Stimulated activated CD8-positive, alpha-beta memory T cell treated with anti-CD3 and anti-CD28 coated beads, Interleukin-12 subunit alpha, Interleukin-12 subunit beta, amount 100 ng/mL, for 4 hours (primary cell): ENCODE results near the gene COX7A2L.
"Not testable (repeated sequence)": the region's sequence is repeated elsewhere in the genome, so short reads cannot be mapped to it uniquely, and the experiment has no call there.

Experiments
- DNase-seq: peaks from one replicate; pipeline ENCODE4 v3.0.0-alpha.2; 2020; ENCODE audit warnings: low read depth

COX7A2L gene

DNA sequence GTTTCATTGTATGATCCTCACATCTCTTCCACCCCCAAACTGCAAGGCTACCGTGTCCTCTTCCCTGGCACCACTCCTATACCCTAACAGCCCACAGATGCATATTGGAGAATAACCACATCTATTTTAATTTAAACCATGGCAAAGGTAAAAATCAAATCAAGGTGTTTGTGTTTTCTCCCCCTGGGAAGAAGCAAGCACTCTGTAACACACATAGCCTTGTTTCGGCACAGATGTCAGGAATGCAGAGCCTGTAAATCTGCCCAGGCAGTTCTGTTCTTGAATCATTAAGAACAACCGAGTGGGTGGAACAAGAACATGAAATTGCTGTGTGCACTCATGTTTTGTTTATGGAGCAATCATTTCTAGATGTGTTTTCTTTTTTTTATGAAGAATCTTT lies 6.8 kb upstream of the COX7A2L start:
- DNase-seq, result no peak

DNA sequence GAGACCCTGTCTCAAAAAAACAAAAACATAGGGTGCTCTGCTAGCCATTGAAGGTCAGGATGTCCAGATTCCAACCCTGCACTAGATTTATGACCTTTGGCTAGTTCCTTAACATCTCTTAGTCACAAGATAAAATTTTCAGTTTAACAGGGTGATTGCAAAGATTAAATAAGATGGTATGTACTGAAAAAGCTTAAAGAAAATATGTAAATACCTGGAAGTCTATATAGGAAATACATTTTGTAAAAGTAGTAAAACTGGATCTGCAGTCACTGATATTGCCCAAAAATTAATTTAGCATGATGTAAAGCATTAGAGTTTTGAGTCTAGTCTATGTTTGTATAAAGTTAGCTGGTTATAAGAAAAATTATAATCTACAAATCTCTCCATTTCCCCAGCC lies 5.4 kb upstream of the COX7A2L start:
- no peak for DNase-seq

DNA sequence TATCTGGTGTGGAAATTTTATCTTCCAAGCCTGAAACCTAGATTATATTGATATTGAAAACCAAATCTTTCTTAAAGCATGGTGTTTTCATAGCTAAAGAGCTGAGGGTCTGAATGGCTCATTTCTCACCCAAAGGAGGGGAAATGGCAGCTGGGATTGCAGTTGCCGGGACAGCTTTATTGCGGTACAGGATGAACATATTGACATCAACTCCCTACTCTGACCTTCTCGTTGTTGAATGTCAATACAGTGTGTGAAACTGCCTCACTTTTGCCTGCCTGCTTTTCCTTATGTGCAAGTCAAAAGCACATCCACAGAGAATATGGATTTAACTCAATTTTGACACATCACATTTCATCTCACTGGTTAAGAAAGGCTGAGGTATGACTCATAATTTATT lies 3.6 kb upstream of the COX7A2L start:
- no peak for DNase-seq

DNA sequence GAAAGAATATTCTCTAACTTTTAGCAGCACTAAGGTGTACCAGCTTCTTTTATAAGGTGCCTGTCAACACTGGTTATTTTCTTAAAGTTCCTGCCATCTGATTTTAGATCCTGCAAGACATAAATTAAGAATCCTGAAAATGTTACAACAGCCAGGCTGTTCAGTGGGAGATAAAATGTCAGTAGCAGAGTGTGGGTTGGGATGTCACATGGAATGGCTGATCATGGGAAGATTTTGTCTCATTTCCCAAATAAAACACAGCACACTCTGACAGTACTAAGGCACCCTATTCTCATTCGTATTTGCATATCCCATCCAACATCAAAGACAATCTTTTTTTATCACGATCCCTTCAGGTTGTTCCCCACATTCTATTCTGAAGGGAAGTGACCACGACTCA lies 2.4 kb upstream of the COX7A2L start:
- no peak for DNase-seq

DNA sequence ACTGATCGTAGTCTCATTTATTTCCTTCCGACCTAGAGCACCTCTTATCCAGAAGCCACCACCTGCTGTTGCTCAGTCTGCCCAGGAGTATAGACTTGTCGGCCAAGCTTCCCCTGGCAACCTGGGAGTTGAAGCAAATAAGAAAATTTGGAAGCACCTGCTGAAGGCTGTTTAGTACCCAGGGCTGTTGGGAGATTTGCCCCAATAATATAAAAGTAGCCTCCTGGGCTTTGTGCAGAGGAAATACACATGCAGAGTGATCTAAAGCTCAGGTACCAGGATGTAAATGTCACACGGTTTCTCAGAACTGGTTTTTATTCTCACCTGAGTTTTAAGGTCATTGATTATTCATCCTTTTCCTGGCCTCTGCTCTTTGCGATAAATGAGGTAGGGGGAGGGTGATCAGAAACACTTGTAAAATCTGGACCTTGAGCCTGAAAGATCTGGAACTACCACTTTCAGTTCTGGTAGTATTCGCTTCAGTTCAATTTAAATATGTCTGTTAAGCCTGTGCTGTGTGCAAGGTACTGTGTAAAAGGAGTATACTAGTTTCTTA lies 789 bp upstream of the COX7A2L start:
- DNase-seq, result no peak

DNA sequence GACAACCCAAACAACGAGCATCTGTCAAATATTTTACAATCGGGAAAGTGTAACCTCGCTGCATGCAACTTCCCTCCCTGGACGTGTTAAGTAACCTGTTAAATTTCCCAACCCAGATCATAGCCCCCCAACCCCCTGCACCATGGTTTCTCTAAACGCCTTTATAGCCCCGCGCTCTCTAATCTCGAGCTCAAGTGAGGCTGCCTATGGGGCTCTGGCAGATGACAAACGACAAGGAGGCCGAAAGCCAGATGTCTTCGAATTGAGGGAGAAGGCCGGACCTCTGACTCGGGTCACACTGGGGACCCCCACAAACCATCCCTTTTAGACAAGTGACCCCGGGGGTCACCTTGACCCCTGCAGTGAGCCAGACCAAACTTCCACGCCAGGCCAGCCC lies 526 bp downstream of the COX7A2L start:
- DNase-seq, result no peak

DNA sequence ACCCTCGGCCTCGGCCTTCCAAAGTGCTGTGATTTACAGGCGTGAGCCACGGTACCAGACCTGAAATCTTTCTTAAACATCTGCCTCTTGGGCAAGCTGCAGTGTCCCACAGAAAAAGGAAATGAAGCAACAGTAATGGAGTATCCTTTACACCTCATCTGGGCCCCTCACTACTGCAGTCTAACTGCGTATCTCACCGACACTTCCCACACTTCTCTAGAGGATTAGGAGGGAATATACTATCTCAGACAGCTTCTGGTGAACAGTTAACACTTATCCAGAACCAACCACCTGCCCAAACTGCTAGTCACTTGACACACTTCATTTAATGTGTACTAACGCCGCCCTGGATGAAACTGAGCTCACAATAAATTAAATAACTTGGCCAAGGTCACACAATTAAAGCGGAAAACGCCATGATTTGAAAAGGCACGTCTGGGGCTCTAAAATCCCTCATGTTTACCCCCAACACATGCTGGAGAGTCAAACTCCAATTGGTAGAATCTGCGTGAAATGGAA lies 993 bp downstream of the COX7A2L start:
- no peak for DNase-seq

DNA sequence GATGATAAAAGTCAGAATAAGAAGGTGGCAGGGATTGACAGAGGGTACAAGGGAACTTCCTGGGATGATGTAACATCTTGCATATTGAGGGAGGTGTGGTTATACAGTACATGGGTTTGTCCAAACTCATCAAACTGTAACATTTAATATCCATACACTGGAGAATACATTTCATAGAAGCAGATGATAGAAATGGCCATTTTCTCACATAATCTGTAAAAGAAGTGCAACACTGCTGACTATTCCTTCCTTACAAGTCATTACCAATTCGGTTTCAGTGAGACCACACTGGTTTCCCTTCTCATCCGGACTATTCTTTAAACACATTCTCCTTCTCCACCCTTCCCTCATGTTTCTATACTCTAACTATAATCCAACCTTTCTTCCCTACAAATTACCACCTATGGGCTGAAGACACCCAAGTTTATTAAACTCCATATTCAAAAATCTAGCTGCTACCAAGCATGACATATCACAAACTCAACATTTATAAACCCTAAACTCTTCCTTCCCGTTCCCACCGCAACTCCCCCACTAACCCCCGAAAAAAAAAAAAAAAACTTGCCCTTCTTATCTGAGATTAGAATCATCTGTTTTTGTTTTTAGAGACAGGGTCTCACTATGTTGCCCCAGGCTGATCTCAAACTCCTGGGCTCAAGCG lies 1.6 kb downstream of the COX7A2L start:
- no peak for DNase-seq

DNA sequence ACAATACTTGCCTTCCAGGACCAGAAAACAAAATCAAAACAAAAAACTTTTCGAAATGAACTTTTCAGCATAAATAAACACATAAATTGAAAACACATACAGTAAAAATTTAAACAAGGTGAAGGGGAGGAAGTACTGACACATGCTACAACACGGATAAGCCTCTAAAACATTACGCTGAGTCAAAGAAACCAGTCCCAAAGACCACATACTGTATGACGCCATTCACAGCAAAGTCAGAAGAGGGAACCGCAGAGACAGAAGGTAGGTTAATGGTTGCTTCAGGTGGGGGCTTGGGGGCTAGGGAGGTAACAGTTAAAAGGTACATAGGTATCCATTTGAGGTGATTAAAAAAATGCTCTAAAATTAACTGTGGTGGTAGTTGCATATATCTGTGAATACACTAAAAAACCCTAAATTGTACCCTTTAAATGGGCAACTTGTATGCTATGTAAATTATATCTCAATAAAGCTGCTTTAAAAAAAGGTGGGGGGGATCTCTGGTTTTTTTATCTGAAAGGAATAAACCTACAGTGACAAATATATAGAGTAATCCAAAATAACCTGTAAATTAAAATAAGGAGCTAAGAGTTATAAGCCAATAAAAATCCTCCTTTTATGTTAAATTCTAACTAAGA lies 7.1 kb downstream of the COX7A2L start:
- no peak for DNase-seq

DNA sequence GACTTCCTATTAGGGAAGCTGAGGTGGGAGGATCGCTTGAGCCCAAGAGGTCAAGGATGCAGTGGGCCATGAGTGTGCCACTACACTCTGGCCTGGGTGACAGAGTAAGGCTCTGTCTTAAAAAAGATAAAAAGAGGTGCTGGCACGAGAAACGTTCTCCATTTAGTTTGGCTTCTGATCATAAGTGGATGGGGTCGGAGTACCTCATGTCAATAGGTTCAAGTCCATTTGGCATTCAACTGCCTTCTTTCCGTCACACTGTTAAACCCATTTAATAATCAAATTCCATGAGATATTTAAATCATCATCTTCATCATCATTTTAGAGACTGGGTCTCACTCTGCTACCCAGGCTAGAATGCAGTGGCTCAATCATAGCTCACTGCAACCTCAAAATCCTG lies 9.2 kb downstream of the COX7A2L start:
- no peak for DNase-seq

DNA sequence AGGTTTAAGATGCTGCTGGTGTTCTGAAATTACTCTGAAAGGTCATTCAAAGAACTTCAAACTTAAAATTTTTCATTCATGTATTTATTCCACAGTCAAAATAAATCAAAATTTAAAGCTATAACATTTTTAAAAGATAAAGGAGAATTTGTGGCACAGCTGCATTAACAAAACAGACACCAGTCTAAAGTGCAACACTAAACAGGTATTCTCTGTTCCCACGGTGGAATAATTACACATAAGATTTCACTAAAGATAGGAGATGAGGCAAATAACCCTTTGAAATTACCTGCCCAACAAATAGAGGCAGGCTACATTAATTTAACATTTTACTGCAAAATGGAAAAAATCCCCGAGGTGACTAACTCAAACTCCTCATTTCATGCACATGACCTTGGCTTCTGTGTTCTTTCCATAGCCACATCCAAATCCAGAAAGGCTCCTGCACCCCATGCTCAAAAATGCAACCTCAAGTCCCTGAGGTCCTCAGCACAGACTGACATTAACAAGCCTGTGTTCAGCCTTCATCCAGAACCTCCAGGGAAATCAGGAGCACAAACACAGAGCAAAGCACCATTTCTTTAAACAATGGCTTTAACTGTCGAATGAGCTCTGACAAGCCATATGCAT lies 10.5 kb downstream of the COX7A2L start:
- DNase-seq, result no peak

DNA sequence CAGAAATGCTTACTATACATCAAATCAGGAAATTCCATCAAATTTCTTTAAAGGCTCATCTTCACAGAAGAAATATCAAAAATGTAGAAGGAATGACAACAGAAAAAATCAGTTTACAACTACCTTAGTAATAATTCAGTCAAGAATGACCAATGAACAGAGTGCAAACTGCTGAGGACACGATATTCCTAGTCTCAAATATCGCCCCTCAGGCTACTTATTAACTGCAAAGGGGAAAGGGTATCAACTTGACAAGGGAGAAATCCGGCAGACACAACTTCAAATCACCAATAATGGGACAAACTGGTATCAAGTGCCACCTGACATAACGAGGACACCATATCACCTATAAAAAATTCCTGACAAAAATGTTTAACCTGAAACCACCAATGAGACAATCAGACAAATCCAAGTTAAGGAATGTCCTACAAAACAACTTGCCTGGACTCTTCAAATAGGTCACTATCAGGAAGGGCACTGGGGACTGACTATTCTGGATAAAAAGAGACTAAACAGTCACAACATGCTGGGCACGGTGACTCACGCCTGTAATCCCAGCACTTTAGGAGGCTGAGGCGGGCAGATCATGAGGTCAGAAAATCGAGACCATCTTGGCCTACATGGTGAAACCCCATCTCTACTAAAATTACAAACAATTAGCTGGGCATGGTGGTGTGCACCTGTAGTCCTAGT lies 12.8 kb downstream of the COX7A2L start:
- no peak for DNase-seq

DNA sequence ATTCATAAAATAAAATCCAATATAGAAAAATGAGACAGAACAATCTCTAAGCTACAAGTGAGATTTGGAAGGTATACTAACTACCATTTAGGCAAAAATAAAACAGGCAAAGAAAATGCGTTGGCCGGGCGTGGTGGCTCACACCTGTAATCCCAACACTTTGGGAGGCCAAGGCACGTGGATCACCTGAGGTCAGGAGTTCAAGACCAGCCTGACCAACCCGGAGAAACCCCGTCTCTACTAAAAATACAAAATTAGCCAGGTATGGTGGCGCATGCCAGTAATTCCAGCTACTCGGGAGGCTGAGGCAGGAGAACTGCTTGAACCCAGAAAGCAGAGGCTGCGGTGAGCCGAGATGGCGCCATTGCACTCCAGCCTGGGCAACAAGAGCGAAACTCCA lies 13.5 kb downstream of the COX7A2L start:
- DNase-seq, result not testable (repeated sequence)

DNA sequence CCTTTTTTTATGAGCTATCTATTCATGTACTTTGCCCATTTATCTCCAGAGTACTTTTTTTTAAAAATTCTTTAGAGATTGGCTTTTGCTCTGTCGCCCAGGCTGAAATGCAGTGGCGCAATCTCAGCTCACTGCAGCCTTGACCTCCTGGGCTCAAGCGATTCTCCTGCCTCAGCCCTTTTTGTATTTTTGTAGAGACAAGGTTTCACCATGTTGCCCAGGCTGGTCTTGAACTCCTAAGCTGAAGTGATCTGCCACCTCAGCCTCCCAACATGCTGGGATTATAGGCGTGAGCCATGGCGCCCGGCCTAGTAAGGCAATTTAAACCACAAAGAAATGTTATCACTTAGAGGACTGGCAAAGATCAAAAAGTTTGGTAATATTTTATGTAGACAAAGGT lies 14.2 kb downstream of the COX7A2L start:
- not testable (repeated sequence) for DNase-seq

DNA sequence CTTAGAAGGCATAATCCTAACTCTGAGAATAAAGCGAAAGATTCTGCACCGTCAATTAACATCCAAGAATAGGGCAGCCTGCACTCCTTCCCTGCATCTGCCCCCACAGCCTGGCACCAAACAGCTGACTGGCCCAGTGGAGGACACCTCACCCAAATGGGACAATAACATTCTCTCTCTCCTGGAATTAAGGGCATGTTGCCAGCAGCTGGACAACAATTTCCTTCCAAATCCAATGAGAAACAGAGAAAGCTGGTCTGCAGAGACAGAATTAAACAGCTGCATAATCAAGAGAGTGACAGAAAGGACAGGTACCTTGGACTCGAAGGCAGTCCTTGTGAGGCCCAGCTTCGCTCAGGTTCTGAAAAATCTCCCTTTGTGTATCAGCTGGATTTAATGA lies 15.0 kb downstream of the COX7A2L start:
- DNase-seq, result no peak

DNA sequence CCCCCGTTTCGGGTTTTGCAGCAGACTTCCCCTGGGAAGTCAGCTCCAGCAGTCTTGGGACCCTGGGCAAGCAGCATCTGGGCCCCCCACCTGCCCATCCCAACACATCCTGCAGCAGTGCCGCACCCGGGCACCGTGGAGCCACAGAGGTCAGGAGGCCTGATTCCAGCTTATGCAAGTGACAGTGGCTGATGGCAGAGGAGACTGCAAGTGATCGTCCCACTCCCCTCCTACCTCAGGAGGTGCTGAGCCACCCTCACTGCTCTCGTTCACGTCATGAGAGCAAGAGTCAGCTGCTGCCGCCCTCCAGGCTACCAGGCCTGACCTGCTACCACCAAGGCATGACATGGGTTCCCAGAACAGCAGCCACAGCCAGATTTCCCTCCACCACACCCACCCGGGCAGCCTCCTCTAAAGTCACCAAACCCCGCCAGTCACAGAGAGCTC lies 18.2 kb downstream of the COX7A2L start:
- no peak for DNase-seq

DNA sequence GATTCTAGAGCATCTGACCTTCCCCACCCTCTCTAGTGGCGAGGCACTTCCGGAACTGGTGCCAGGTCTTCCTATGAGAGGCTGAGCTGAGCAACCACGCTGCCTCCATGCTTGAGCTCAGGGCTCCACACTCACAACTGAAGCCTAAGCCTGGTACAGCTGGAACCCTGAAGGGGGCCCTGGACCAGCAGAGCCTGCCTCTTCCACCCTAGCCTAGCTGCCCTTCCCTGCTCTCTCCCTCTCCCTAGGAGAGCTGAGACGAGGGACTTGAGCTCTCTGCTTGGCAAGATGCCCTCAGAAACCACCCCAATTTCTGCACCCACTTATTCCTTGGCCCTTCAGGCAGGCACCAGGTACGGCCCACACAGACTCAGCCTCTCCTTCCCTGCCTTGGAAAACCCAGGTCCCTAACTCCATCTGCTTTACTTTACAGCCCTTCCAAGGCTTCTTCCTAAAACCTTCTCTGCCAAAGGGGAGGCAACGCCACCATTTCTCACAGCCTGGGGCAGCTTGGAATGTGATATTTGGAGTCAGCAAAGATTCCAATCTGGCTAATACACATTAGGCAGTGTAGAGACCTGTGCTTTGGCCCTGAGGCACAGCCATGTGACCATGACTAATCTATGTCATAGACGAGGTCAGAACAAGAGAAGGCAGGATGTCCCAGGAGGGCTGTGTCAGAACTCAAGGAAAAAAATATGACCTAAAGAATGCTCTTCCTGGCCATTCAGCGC lies 18.8 kb downstream of the COX7A2L start:
- no peak for DNase-seq

DNA sequence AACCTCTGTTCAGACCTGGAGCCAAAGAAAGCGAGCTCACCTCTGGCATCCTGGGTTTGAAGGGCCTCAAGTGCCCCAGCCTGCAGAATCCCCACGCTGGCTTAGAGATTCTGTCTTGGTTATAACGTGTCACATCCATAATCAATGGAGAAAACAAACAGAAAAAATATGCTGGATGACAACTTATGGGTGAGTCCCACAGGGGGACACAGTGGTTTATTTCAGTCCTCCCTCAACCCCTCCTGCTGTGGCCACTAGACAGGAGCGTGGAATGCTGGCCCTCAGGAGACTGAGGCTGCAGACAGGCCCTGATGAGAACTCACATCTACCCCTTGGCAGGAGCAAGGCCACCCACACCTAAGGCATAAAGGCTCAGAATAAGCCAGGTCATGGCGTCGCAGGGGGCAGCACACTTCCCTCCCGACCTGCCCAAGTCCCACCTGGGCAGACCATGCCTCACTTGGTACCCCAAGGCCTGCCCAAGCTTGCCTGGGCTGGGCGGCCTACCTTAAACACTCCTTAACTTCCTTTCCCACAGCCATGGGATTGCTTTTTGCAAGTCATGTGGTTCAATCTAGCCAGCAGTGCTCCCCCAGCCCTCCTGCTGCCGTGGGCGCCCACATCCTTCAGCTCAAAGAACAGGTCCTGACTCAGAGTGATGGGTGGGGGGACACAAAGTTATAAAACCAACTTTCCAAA lies 19.9 kb downstream of the COX7A2L start:
- DNase-seq, result no peak

DNA sequence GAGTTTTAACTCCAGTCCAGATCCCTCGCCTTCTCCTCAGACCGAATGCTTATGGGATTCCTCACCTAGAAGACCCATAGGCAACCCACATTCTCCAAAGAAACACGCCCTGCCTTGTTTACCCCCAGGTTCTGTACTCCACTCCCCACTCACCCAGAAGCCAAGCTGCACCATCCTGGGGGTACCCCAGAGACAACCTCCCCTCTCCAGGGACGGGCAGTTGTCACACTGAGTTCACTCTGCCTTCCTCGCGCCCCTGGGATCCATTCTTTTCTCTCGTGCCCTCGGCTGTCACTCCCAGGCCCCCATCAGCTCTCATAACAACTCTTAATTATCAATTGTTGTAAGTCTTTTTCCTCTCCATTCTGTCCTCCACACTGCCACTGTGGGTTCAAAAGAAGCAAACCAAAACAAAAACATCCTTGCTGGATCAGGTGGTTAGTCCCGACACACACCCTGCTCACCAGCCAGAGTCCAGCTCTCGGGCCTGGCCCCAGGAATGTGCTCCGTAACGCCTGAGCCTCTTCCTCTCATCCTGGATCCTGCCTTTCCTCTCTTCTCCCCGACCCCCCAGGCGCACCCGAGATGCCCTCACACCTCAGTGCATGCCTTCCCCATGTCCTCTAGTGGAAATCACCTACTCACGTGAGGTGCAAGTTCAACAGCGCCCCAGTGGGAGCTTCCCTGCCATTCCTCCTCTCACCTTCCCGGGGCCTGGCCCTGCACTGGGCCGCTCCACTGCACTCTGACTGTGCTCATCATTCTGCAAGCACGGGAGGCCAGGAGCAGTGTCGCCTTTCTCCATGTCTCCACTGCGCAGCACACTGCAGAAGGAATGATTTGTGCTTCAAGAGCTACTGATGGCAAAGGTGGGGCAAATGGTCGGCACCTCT lies 20.7 kb downstream of the COX7A2L start:
- no peak for DNase-seq
